Glutamatergic neuron (in vitro differentiated cells): ENCODE measurements around the gene JPH2. TPM values are rescaled to one million over a fixed set of nuclear protein-coding genes. Genes with fewer than 3 reads are reported as not detected.

Source experiments
- DNase-seq: peaks from one replicate; pipeline ENCODE4 v3.0.0; 2022
- H3K27ac Mint-ChIP-seq: one replicate; pipeline ENCODE4 v1.8.0; 2020; ENCODE audit warnings: mild to moderate bottlenecking, mixed read lengths, inconsistent platforms; ENCODE audit not compliant: unreplicated experiment
- H3K27me3 Mint-ChIP-seq: one replicate; pipeline ENCODE4 v1.8.0; 2020; ENCODE audit warnings: mild to moderate bottlenecking, moderate library complexity, mixed read lengths, inconsistent platforms; ENCODE audit not compliant: unreplicated experiment
- H3K36me3 Mint-ChIP-seq: one replicate; pipeline ENCODE4 v1.8.0; 2020; ENCODE audit warnings: mild to moderate bottlenecking, mixed read lengths, inconsistent platforms; ENCODE audit not compliant: unreplicated experiment
- H3K4me1 Mint-ChIP-seq: one replicate; pipeline ENCODE4 v1.8.0; 2020; ENCODE audit warnings: mild to moderate bottlenecking, low read depth, mixed read lengths, inconsistent platforms; ENCODE audit not compliant: unreplicated experiment
- H3K4me3 Mint-ChIP-seq: one replicate; pipeline ENCODE4 v1.8.0; 2020; ENCODE audit warnings: mild to moderate bottlenecking, mixed read lengths, inconsistent platforms; ENCODE audit not compliant: unreplicated experiment
- H3K9me3 Mint-ChIP-seq: one replicate; pipeline ENCODE4 v1.8.0; 2020; ENCODE audit warnings: mild to moderate bottlenecking, moderate library complexity, mixed read lengths, inconsistent platforms; ENCODE audit not compliant: unreplicated experiment
- CTCF ChIP-seq: fragments of 200-600 bp; sonication (generic); IDR thresholded peaks from one replicate; pipeline ENCODE4 v1.5.0; 2021; ENCODE audit not compliant: partially characterized antibody, unreplicated experiment
- total RNA-seq: library from RNA; stranded (reverse); fragmentation: NEBNext Ultra II Directional; extraction: Animal tissue kit (Norgen Biotek cat#: 25700); gene quantifications from one replicate; pipeline ENCODE4 v1.2.1, GENCODE V29; 2021; ENCODE audit not compliant: unreplicated experiment

JPH2 gene
- total RNA-seq, 1 donor from 2014 or later, result 0.07 TPM

DNA sequence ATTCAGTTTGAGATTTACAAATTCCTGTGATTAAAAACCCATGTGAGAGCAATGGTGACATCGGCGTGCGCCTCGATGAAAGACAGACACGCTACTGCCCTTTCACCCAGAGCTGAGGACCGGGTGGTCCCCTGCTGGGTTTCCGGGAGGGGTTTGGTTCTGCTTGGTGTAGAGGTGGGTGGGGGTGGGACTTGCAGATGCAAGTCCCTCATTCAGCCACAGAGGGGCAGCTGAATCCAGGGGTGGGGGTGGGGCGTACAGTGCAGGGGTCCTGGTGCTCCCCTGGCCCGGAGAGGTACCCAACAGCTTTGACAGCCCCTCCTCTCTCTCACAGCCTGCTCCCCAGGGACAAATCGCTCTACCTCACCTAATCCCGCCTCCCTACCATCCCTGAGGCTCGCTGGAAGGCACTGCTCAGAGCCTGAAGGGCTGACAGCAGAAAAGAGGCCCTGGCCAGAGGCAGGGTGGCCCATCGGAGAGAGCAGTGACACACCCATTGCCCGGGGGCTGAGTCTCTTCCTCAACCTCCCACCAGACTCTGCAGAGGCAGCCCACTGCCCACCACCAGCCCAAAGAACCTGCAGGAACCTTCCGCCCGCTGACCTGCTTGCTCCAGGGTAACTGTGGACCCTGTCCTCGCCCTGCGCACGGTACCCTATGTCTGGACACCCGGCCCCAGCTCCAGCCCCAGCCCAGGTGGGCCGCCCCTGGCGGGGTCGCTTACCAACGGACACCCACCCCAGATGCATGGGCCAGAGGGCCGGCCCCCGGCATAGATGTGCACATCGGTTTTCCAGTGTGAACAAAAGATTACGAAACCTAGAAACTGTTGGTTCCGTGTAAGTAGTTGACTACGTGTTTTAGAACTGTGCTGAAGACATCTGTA, 118.4 kb downstream of the JPH2 start:
- H3K27ac Mint-ChIP-seq, result no peak overlapping the region

DNA sequence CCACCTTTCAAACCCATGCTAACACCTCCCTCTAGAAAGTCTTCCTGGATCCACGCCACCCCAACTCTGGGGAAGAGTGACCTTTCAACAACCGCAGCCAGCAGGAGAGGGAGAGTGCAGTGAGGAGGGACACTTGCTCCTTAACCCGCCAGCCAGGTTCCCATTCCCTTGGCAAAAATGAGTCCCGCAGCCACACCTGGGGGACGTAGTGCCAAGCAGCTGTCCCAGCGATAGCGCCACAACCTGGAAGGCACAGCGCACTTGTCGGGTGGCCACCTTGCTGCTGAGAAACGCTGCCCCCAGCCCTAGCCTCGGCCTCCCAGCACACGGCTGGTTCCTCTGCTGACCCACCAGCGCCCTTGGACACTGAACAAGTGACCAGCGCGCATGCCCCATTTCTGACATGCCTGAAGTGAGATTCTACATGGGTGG, 119.3 kb downstream of the JPH2 start:
- Mint-ChIP-seq H3K9me3 (no peaks in the 10 kb centered on the region), H3K27ac (no peak overlapping the region), H3K36me3 (no peaks in the 10 kb centered on the region), H3K4me3 (no peak overlapping the region), H3K4me1 (no peaks in the 10 kb centered on the region), H3K27me3 (peaks cover 4% of the 10 kb centered on the region)
- TF ChIP-seq CTCF, result no peak
- no peak for DNase-seq

More for the DNA sequence above, 118.4 kb downstream of the JPH2 start:
- H3K36me3 Mint-ChIP-seq, result no peaks in the 10 kb centered on the region
- H3K4me3 Mint-ChIP-seq, result no peak overlapping the region
- DNase-seq, result no peak
- no peaks in the 10 kb centered on the region for H3K9me3 Mint-ChIP-seq
- H3K4me1 Mint-ChIP-seq, result no peaks in the 10 kb centered on the region
- peaks cover 4% of the 10 kb centered on the region for H3K27me3 Mint-ChIP-seq
- TF ChIP-seq CTCF, result no peak

GRCh38 chr20:44066645-44067606, 120.1 kb downstream of the JPH2 start:
- H3K36me3 Mint-ChIP-seq, result no peaks in the 10 kb centered on the region
- H3K4me3 Mint-ChIP-seq, result no peak overlapping the region
- TF ChIP-seq CTCF, result no peak
- no peaks in the 10 kb centered on the region for H3K4me1 Mint-ChIP-seq
- H3K9me3 Mint-ChIP-seq, result no peaks in the 10 kb centered on the region
- H3K27me3 Mint-ChIP-seq, result peaks cover 4% of the 10 kb centered on the region
- no peak overlapping the region for H3K27ac Mint-ChIP-seq
- DNase-seq, result no peak

DNA sequence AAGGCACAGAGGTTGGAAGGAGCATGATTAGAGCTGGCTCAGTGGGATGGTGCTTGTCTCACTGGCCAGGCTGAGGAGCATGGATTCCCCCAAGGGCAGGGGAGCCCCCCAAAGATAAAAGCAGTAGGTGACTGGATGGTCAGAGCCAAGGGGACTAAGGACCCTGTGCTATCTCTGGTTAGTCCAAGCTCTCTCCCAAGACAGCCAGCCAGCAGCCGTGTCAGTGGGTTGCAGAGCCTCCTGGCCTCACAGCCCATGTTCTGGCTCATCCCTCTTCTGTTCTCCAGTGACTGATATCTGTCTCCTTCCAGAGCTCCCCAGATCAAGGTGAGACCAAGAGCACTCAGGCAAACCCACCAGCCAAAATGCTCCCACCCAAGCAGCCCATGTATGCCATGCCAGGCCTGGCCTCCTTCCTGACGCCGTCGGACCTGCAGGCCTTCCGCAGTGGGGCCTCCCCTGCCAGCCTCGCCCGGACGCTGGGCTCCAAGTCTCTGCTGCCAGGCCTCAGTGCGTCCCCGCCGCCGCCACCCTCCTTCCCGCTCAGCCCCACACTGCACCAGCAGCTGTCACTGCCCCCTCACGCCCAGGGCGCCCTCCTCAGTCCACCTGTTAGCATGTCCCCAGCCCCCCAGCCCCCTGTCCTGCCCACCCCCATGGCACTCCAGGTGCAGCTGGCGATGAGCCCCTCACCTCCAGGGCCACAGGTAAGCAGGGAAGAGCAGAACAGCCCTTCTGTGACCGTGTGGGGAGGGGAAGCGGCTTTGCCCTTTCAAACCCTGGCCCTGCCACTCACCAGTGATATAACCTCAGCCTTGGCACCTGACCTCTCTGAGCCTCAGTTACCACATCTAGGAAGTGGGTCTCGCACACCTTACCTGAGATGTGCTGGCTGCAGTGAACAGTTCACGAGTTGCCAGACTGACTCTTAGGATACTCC, 121.3 kb downstream of the JPH2 start:
- Mint-ChIP-seq H3K27me3 (peaks cover 3% of the 10 kb centered on the region), H3K36me3 (peaks cover 4% of the 10 kb centered on the region), H3K4me1 (no peaks in the 10 kb centered on the region), H3K9me3 (no peaks in the 10 kb centered on the region), H3K4me3 (no peak overlapping the region), H3K27ac (no peak overlapping the region)
- no peak for DNase-seq
- no peak for TF ChIP-seq CTCF
